Hepatocyte (in vitro differentiated cells): ENCODE data around the gene CYP27B1.
A peak's percentile ranks its signal among the peaks of the same experiment; 100 is the strongest.

ENCODE experiments used
- CTCF ChIP-seq: fragments of 200-600 bp; sonication (generic); IDR thresholded peaks from 2 replicates; pipeline ENCODE4 v1.5.1; 2016; ENCODE audit warnings: antibody characterized with exemption, mild to moderate bottlenecking; ENCODE audit not compliant: poor library complexity
- EZH2phosphoT487 ChIP-seq: fragments of 200-600 bp; sonication (generic); IDR thresholded peaks from one replicate; pipeline ENCODE4 v1.6.1; 2018; ENCODE audit warnings: antibody characterized with exemption, mild to moderate bottlenecking, low read depth, moderate library complexity; ENCODE audit not compliant: unreplicated experiment, severe bottlenecking

GRCh38 chr12:57735952-57736740 is 30.7 kb downstream of the CYP27B1 start:
- peak; percentile 37 for TF ChIP-seq CTCF
- TF ChIP-seq EZH2phosphoT487 = peak; percentile 23
